Activated T-helper 1 cell treated with anti-CD3 and anti-CD28 coated beads, Interleukin-12 subunit alpha, Interleukin-12 subunit beta, Interleukin-2, Interleukin-4 antibody, amounts not matched to agents 30 ng/mL and 10 ng/mL and 1 ng/mL, durations not matched to agents 14 hours and 24 hours and 36 hours (primary cell): ENCODE data around the gene PSMC3. TPM values are rescaled to one million over a fixed set of nuclear protein-coding genes. Genes with fewer than 3 reads are reported as not detected.

ENCODE experiments used
- total RNA-seq: library from RNA; stranded (reverse); gene quantifications from 2 replicates; pipeline ENCODE4 v1.2.3, GENCODE V29; 2022

Gene PSMC3
- total RNA-seq, 1 donor from 2014 or later: 219 TPM

Other genes starting within 250 kb of the PSMC3 start
- 111 and 116 TPM in 2 replicates for gene ARFGAP2, start 249.6 kb downstream of the PSMC3 start, total RNA-seq
- 14.5 and 17.0 TPM in 2 replicates for gene PACSIN3, start 240.0 kb downstream of the PSMC3 start, total RNA-seq
- gene DDB2, start 211.5 kb downstream of the PSMC3 start, total RNA-seq: 134 and 142 TPM in 2 replicates
- gene ACP2, start 177.6 kb downstream of the PSMC3 start, total RNA-seq: 31.8 and 33.8 TPM in 2 replicates
- gene NR1H3, start 168.4 kb downstream of the PSMC3 start, total RNA-seq: 8.5 and 9.9 TPM in 2 replicates
- gene MADD, start 156.3 kb downstream of the PSMC3 start, total RNA-seq: 75.9 and 85.2 TPM in 2 replicates
- not detected in 2 replicates for gene MYBPC3, start 73.7 kb downstream of the PSMC3 start, total RNA-seq
- not detected in 2 replicates for gene SPI1, start 47.9 kb downstream of the PSMC3 start, total RNA-seq
- 15.5 and 16.2 TPM in 2 replicates for gene SLC39A13, start 17.8 kb downstream of the PSMC3 start, total RNA-seq
- gene RAPSN, start 22.7 kb upstream of the PSMC3 start, total RNA-seq: 0.51 and 0.62 TPM in 2 replicates
- gene CELF1, start 126.7 kb upstream of the PSMC3 start, total RNA-seq: 148 and 155 TPM in 2 replicates
- 57.5 and 60.6 TPM in 2 replicates for gene PTPMT1, start 139.2 kb upstream of the PSMC3 start, total RNA-seq
- gene KBTBD4, start 152.5 kb upstream of the PSMC3 start, total RNA-seq: 16.3 and 19.0 TPM in 2 replicates
- gene NDUFS3, start 152.6 kb upstream of the PSMC3 start, total RNA-seq: 148 and 152 TPM in 2 replicates
- gene FAM180B, start 160.2 kb upstream of the PSMC3 start, total RNA-seq: 0.24 TPM in 1 of 2 replicates, not detected in the other
- 0.16 TPM in 1 of 2 replicates, not detected in the other for gene C1QTNF4, start 168.0 kb upstream of the PSMC3 start, total RNA-seq
- 116 and 118 TPM in 2 replicates for gene MTCH2, start 216.1 kb upstream of the PSMC3 start, total RNA-seq